Measurements from ENCODE around the gene SUZ12. TPM values are rescaled to one million over a fixed set of nuclear protein-coding genes. Genes with fewer than 3 reads are reported as not detected.
"Not testable (repeated sequence)": the region's sequence is repeated elsewhere in the genome, so short reads cannot be mapped to it uniquely, and the experiment has no call there.

Gene SUZ12
- polyA plus RNA-seq, 1 of the 3 experiments (the other 2 are of a cell fraction), result 6.3 TPM

DNA sequence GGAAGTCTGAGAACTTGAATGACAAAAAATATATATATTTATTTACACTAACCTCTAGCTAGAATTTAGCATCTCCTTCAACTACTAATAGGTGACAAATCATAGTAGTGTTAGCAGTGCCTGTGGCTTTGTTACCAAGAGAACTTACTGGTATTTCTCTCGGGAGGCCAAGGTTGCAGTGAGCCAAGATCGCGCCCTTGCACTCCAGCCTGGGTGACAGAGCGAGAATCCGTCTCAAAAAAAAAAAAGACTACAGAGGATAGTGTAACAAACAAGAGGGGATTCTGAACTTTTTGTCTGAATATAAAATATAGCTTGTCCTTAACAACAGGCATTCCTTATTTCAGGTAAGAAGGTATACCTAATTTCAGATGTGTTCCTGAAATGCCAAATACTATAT lies 1.3 kb upstream of the SUZ12 start:
- CTCF ChIA-PET, result no interaction called here
- no peaks in the 10 kb centered on the region for H3K9me3 ChIP-seq

DNA sequence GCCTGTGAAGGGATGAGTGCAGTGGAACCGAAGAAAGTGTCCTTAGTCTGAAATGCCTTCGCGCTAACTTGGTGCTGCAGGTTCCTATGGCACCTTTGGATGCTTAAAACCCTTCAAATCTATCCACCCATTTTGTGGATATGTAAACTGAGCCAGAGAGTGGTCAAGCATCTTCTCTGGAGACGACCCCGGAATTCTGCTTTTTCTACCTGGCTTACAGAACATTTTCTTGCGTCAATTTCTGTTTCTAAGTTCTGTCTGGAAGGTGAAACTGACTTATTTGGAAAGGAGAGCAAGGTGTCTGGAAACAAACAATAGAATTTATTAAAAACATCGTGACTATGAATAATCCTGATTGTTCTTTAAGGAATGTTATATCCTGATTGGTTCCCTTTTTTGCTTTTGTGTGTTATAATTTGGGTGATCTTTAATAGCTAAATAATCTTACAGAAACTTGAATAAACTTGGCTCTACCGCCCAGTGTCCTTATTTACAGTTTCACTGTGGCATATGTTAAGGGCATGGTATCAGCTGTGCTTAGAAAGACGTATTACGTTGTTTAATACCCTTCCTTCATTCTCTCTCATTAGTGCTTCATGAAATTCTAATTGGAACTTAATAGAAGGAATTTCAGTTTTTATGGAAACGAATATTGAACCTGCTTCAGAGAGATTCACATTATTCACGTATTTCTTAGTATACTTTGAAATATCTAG lies 1.3 kb downstream of the SUZ12 start:
- Histone ChIP-seq H4K20me1 (ENCODE audit: insufficient read depth) (peaks cover 18% of the 10 kb centered on the region), H3K9ac (peak overlapping the region; percentile 51; the same call in 1 of the 2 replicates), H3K79me2 (ENCODE audit: insufficient read depth) (peaks cover 57% of the 10 kb centered on the region), H3K27ac (ENCODE audit: low read depth in 2 of 2, low read length in 1 of 2) (peak overlapping the region in 1 of 2 experiments; percentile 31; a peak in 2 of 4 replicates), H3K4me3 (ENCODE audit: low read depth in 2 of 2, low read length in 1 of 2) (peak overlapping the region; percentile 49 to 80), H3K36me3 (replicated peaks in 1 of 2; ENCODE audit: control insufficient read depth in 1 of 2, insufficient read depth in 2 of 2, low read length in 1 of 2) (peaks cover 6 to 29% of the 10 kb centered on the region in 2 experiments), H3K4me2 (peak overlapping the region; percentile 68)
- H3K27me3 ChIP-seq (ENCODE audit: insufficient read depth); DNase-seq; H3K9me3 ChIP-seq; H3K9me2 ChIP-seq; POLR2A ChIA-PET; H3K4me1 ChIP-seq (ENCODE audit: control insufficient read depth in 1 of 2, insufficient read depth in 2 of 2, low read depth in 1 of 2, low read length in 1 of 2); CTCF ChIA-PET; H3F3A ChIP-seq (replicated peaks; ENCODE audit: insufficient read depth); H2AFZ ChIP-seq (ENCODE audit: low read depth): not testable (repeated sequence)
- WGBS (ENCODE audit: low lambda C conversion rate), result 13% methylated on average over 9 of the region's 12 CpGs

More for the DNA sequence above, 1.3 kb upstream of the SUZ12 start:
- TF ChIP-seq RAD21 (IDR thresholded peaks at IDR 0.05; ENCODE audit: low read length), result no peak
- TF ChIP-seq EP300 (IDR thresholded peaks at IDR 0.05; ENCODE audit: borderline replicate concordance in 1 of 2, low read depth in 1 of 2, low read length in 1 of 2), result no peak
- TF ChIP-seq, protein P1, sequence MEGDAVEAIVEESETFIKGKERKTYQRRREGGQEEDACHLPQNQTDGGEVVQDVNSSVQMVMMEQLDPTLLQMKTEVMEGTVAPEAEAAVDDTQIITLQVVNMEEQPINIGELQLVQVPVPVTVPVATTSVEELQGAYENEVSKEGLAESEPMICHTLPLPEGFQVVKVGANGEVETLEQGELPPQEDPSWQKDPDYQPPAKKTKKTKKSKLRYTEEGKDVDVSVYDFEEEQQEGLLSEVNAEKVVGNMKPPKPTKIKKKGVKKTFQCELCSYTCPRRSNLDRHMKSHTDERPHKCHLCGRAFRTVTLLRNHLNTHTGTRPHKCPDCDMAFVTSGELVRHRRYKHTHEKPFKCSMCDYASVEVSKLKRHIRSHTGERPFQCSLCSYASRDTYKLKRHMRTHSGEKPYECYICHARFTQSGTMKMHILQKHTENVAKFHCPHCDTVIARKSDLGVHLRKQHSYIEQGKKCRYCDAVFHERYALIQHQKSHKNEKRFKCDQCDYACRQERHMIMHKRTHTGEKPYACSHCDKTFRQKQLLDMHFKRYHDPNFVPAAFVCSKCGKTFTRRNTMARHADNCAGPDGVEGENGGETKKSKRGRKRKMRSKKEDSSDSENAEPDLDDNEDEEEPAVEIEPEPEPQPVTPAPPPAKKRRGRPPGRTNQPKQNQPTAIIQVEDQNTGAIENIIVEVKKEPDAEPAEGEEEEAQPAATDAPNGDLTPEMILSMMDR (IDR thresholded peaks at IDR 0.05), result no peak
- TF ChIP-seq, protein P2, sequence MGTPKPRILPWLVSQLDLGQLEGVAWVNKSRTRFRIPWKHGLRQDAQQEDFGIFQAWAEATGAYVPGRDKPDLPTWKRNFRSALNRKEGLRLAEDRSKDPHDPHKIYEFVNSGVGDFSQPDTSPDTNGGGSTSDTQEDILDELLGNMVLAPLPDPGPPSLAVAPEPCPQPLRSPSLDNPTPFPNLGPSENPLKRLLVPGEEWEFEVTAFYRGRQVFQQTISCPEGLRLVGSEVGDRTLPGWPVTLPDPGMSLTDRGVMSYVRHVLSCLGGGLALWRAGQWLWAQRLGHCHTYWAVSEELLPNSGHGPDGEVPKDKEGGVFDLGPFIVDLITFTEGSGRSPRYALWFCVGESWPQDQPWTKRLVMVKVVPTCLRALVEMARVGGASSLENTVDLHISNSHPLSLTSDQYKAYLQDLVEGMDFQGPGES (IDR thresholded peaks at IDR 0.05; ENCODE audit: low read depth, low read length), result no peak
- TF ChIP-seq EZH2phosphoT487 (IDR thresholded peaks at IDR 0.05; ENCODE audit: borderline replicate concordance, low read depth), result no peak
- TF ChIP-seq NRF1 (IDR thresholded peaks at IDR 0.05; ENCODE audit: low read depth, low read length), result no peak
- no peak for TF ChIP-seq RXRA (IDR thresholded peaks at IDR 0.05; ENCODE audit: borderline replicate concordance, low read depth)
- TF ChIP-seq, protein P3, sequence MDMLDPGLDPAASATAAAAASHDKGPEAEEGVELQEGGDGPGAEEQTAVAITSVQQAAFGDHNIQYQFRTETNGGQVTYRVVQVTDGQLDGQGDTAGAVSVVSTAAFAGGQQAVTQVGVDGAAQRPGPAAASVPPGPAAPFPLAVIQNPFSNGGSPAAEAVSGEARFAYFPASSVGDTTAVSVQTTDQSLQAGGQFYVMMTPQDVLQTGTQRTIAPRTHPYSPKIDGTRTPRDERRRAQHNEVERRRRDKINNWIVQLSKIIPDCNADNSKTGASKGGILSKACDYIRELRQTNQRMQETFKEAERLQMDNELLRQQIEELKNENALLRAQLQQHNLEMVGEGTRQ (IDR thresholded peaks at IDR 0.05; ENCODE audit: borderline replicate concordance, low read depth, low read length), result no peak
- TF ChIP-seq, protein P4, sequence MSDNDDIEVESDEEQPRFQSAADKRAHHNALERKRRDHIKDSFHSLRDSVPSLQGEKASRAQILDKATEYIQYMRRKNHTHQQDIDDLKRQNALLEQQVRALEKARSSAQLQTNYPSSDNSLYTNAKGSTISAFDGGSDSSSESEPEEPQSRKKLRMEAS (IDR thresholded peaks at IDR 0.05; ENCODE audit: low read depth), result no peak
- TF ChIP-seq FOSL2 (IDR thresholded peaks at IDR 0.05; ENCODE audit: borderline replicate concordance, low read depth), result no peak
- TF ChIP-seq NFIC (IDR thresholded peaks at IDR 0.05; ENCODE audit: borderline replicate concordance), result no peak
- TF ChIP-seq SIN3A (IDR thresholded peaks at IDR 0.05; ENCODE audit: borderline replicate concordance, low read depth, low read length), result no peak
- no peak for TF ChIP-seq POLR2AphosphoS5 (IDR thresholded peaks at IDR 0.05; ENCODE audit: low read depth, low read length)
- no peak for TF ChIP-seq GATA2 (CRISPR knock-in tag; IDR thresholded peaks at IDR 0.05)
- no peak for TF ChIP-seq SMC3 (IDR thresholded peaks at IDR 0.05; ENCODE audit: low read depth, low read length)
- TF ChIP-seq FOXJ3 (CRISPR knock-in tag; IDR thresholded peaks at IDR 0.05), result no peak
- Histone ChIP-seq H3K9me2 (no peaks in the 10 kb centered on the region), H3K4me1 (ENCODE audit: control insufficient read depth in 1 of 2, insufficient read depth in 2 of 2, low read depth in 1 of 2, low read length in 1 of 2) (no peaks in the 10 kb centered on the region; a peak in 1 of 4 replicates), H3K27ac (ENCODE audit: low read depth in 2 of 2, low read length in 1 of 2) (no peak overlapping the region), H3K4me2 (no peak overlapping the region), H3K36me3 (replicated peaks in 1 of 2; ENCODE audit: control insufficient read depth in 1 of 2, insufficient read depth in 2 of 2, low read length in 1 of 2) (peaks cover 3 to 4% of the 10 kb centered on the region in 2 experiments), H3K27me3 (ENCODE audit: insufficient read depth) (no peaks in the 10 kb centered on the region), H3K4me3 (ENCODE audit: low read depth in 2 of 2, low read length in 1 of 2) (no peak overlapping the region), H3K9ac (no peak overlapping the region), H4K20me1 (ENCODE audit: insufficient read depth) (peaks cover 18% of the 10 kb centered on the region), H2AFZ (ENCODE audit: low read depth) (no peak overlapping the region), H3F3A (replicated peaks; ENCODE audit: insufficient read depth) (peaks cover 6% of the 10 kb centered on the region), H3K79me2 (ENCODE audit: insufficient read depth) (peaks cover 31% of the 10 kb centered on the region)
- DNase-seq, result no peak
- POLR2A ChIA-PET, result no interaction called here
- WGBS (ENCODE audit: low lambda C conversion rate), result 97% methylated on average over 5 of the region's 5 CpGs

DNA sequence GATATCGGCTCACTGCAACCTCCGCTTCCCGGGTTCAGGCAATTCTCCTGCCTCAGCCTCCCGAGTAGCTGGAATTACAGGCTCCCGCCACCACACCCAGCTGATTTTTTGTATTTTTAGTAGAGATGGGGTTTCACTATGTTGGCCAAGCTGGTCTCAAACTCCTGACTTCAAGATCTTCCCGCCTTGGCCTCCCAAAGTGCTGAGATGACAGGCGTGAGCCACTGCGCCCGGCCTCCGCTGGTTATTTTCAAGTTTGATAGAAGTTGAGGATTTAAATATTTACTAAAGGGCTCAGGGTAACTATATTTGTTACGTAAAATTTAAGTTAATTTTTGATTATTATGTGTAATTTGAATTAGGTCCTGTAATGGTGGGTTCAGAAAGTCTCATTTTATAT lies 5.1 kb downstream of the SUZ12 start:
- H3K4me2 ChIP-seq; H3K9me3 ChIP-seq; H2AFZ ChIP-seq (ENCODE audit: low read depth); H3K27ac ChIP-seq (ENCODE audit: low read depth in 2 of 2, low read length in 1 of 2); H3K4me1 ChIP-seq (ENCODE audit: control insufficient read depth in 1 of 2, insufficient read depth in 2 of 2, low read depth in 1 of 2, low read length in 1 of 2); H3K9me2 ChIP-seq; H3K4me3 ChIP-seq (ENCODE audit: low read depth in 2 of 2, low read length in 1 of 2); POLR2A ChIA-PET; H3K9ac ChIP-seq; DNase-seq; H3K27me3 ChIP-seq (ENCODE audit: insufficient read depth); CTCF ChIA-PET: not testable (repeated sequence)
- WGBS (ENCODE audit: low lambda C conversion rate), result 96% methylated on average over 11 of the region's 11 CpGs
- H3K36me3 ChIP-seq (replicated peaks in 1 of 2; ENCODE audit: control insufficient read depth in 1 of 2, insufficient read depth in 2 of 2, low read length in 1 of 2), result peaks cover 16 to 57% of the 10 kb centered on the region in 2 experiments
- H3F3A ChIP-seq (replicated peaks; ENCODE audit: insufficient read depth), result peaks cover 13% of the 10 kb centered on the region
- peaks cover 91% of the 10 kb centered on the region for H3K79me2 ChIP-seq (ENCODE audit: insufficient read depth)
- peaks cover 18% of the 10 kb centered on the region for H4K20me1 ChIP-seq (ENCODE audit: insufficient read depth)
